Activated CD8-positive, alpha-beta memory T cell treated with anti-CD3 and anti-CD28 coated beads, Interleukin-2, amount 10 ng/mL, durations not matched to agents 7 days and 5 days (primary cell): ENCODE results near the gene VSTM2B. TPM values are rescaled to one million over a fixed set of nuclear protein-coding genes. Genes with fewer than 3 reads are reported as not detected.

Source experiments
- ATAC-seq: fragments of 150-1000 bp; cut with Tn5 transposase; one replicate; pipeline ENCODE4 v1.10.0; 2021; ENCODE audit warnings: moderate library complexity
- CTCF ChIA-PET: fragments of 350-600 bp; sonication (Branson Sonifier 250); formaldehyde crosslinking; loops from one replicate; lab custom pipeline; 2021; ENCODE audit warnings: antibody characterized with exemption; lab: Charles Lee
- DNase-seq: peaks from one replicate; pipeline ENCODE4 v3.0.0-alpha.2; 2020
- H3K27ac Mint-ChIP-seq: one replicate; pipeline ENCODE4 v1.8.0; 2021; ENCODE audit warnings: mild to moderate bottlenecking, mixed read lengths
- H3K27me3 Mint-ChIP-seq: one replicate; pipeline ENCODE4 v1.8.0; 2021; ENCODE audit warnings: mixed read lengths
- H3K36me3 Mint-ChIP-seq: one replicate; pipeline ENCODE4 v1.8.0; 2021; ENCODE audit warnings: mild to moderate bottlenecking, mixed read lengths
- H3K4me1 Mint-ChIP-seq: one replicate; pipeline ENCODE4 v1.8.0; 2021; ENCODE audit warnings: mixed read lengths
- H3K4me3 Mint-ChIP-seq: one replicate; pipeline ENCODE4 v1.8.0; 2021; ENCODE audit warnings: mild to moderate bottlenecking, moderate library complexity, mixed read lengths
- H3K9me3 Mint-ChIP-seq: one replicate; pipeline ENCODE4 v1.8.0; 2022; ENCODE audit warnings: low read depth, mixed read lengths
- total RNA-seq, 2 experiments: library from RNA; stranded (reverse); gene quantifications; one replicate each; pipeline ENCODE4 v1.2.3, GENCODE V29; 2021

VSTM2B gene
- total RNA-seq, 2 experiments from 2014 or later = not detected

DNA sequence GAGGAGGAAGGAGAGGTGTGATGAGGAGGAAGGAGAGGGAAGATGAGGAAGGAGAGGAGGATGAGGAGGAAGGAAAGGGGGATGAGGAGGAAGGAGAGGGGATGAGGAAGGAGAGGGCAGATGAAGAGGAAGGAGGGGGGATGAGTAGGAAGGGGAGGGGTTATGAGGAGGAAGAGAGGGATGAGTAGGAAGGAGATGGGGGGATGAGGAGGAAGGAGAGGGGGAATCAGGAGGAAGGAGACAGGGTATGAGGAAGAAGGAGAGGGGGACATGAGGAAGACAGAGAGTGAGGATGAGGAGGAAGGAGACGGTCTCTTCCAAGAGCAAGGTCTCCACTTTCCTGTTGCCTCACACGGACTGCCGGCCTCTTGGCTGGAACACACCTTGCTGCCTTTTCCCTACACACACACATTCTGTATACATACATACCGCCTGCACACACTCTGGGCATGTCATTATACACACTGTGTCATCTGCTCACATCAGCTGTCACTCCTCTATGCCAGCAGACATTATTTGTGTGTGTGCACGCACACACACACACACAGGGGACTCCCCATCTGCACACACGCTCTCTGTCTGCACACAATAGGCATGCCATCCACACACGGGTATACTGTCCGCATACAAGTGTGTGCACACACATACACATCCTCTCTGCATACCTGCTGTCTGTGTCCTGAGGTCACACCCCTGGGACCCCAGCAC is 11.1 kb upstream of the VSTM2B start:
- CTCF ChIA-PET = no interaction called here
- Mint-ChIP-seq H3K27ac (no peak overlapping the region), H3K4me3 (no peak overlapping the region), H3K36me3 (no peaks in the 10 kb centered on the region), H3K4me1 (no peaks in the 10 kb centered on the region), H3K9me3 (no peaks in the 10 kb centered on the region), H3K27me3 (no peaks in the 10 kb centered on the region)
- ATAC-seq (peak; percentile 30), DNase-seq (no peak)

DNA sequence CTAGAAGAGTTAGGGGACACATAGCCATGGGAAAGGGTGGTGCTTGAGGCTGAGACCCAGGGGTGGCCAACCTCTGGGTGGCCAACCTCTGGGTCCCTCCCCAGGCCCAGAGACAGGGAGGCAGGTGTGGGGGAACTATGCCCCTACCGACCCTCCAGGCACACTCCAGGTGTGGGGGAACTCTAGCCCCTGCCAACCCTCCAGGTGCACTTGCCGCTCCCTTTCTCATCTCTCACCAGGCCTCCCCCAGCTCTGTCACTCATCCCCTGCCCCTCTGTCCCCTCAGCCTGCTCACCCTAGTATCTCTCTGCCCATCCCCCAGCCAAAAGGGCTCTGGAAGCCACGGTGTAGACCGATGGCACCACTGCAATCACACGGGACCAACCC is 10.6 kb upstream of the VSTM2B start:
- H3K27me3 Mint-ChIP-seq = peaks cover 4% of the 10 kb centered on the region
- no peak overlapping the region for H3K27ac Mint-ChIP-seq
- no peaks in the 10 kb centered on the region for H3K4me1 Mint-ChIP-seq
- H3K9me3 Mint-ChIP-seq = no peaks in the 10 kb centered on the region
- ATAC-seq (no peak), DNase-seq (no peak)
- CTCF ChIA-PET = no interaction called here
- H3K4me3 Mint-ChIP-seq = no peak overlapping the region
- H3K36me3 Mint-ChIP-seq = no peaks in the 10 kb centered on the region

DNA sequence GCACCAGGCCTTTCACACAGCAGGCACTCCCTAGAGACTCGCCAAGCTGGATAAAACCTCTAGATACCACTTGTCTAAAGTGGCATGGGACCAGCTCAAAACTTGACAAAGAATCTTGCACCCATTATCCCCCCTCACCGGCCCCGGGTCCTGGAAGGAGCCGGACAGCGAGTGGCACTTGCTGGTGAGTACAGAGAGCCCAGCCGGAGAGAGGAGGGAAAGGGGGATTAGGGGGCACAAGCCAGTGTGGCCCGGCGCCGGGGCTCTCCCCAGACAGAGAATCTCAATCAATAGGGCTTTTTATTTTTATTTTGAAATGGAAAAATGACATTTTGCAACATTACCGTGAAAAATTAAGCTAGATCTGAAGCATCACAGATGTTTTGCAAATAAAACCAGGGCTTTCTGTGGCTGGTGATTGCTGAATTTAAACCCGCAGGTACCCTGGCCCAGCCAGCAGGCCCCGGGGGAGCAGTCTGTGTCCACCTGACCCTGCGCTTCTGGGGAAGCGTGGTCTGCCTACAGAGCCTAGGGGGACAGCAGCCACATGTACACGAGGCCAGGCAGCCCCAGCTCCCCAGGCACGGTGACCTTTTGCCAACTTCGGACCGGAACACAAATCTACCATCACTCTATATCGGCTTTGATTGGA is 10.0 kb upstream of the VSTM2B start:
- no peaks in the 10 kb centered on the region for H3K36me3 Mint-ChIP-seq
- H3K27ac Mint-ChIP-seq = no peak overlapping the region
- CTCF ChIA-PET = no interaction called here
- H3K9me3 Mint-ChIP-seq = no peaks in the 10 kb centered on the region
- ATAC-seq (no peak), DNase-seq (no peak)
- peaks cover 8% of the 10 kb centered on the region for H3K27me3 Mint-ChIP-seq
- H3K4me3 Mint-ChIP-seq = no peak overlapping the region
- no peaks in the 10 kb centered on the region for H3K4me1 Mint-ChIP-seq

DNA sequence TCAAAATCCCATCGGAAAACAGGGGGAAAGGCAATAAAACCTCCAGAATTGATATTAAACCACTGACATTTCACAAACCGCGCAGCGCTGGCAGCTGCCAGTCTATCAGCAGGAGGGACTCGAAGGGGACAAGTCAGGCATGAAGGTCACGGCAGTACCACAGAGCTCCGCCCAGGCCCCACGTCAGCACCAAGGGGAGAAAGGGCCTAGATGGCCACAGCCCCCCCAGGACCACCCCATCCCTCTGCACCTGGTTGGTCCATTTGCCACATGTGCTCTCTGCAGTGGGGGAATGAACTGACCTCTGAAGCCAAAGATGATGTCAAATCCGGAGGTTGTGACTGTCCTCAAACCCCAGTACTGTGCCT is 9.5 kb upstream of the VSTM2B start:
- CTCF ChIA-PET = no interaction called here
- H3K27me3 Mint-ChIP-seq = peaks cover 11% of the 10 kb centered on the region
- no peak overlapping the region for H3K27ac Mint-ChIP-seq
- ATAC-seq (no peak), DNase-seq (no peak)
- no peaks in the 10 kb centered on the region for H3K9me3 Mint-ChIP-seq
- H3K36me3 Mint-ChIP-seq = no peaks in the 10 kb centered on the region
- no peak overlapping the region for H3K4me3 Mint-ChIP-seq
- H3K4me1 Mint-ChIP-seq = no peaks in the 10 kb centered on the region

DNA sequence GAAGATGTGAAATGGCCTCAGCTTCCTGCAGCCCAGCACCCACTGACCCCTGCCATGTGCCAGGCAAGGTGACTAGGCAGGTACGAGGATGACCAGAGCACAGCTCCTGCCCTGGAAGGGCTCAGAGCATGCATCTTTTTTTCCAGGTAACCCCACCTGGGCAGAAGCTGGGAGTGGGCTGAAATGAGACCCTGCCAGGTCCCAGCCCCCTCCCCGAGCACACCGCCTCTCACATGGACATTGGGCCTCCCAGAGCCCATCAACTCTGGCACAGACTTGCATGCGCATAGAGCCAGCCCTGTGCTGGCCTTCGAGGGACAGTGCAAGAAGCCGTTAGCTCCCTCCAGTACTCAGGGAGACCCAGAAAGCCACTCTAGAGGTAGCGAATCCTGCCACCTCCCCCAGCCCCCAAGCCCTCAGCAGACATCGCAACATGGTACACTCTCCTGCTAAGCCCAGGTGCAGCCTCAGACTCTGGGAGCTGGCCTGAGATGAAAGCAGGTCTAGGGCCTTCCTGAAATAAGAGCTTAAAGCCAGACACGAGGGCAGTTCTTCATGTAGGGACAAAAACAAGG is 8.9 kb upstream of the VSTM2B start:
- Mint-ChIP-seq H3K4me1 (no peaks in the 10 kb centered on the region), H3K9me3 (no peaks in the 10 kb centered on the region), H3K27me3 (peaks cover 17% of the 10 kb centered on the region), H3K4me3 (no peak overlapping the region), H3K36me3 (no peaks in the 10 kb centered on the region), H3K27ac (no peak overlapping the region)
- ATAC-seq (no peak), DNase-seq (no peak)
- CTCF ChIA-PET = no interaction called here

DNA sequence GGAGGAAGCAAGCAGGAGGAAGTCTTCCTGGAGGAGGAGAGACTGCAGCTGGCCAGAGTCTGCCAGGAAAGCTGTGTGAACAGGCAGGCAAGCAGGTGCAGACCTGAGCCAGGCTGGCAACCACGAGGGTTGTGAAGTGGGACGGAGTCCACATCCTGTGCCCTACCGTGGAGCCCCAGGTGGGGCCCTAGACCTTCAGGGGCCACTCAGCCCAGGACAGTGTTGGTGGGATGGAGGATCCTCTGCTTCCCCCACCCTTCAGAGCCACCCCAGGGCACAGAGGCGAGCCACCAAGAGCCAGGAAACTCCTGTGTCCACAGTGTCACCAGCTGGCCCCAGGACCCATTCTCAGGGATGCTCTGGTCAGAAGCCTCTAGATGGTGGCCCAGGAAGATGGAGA is 8.4 kb upstream of the VSTM2B start:
- CTCF ChIA-PET = no interaction called here
- H3K27me3 Mint-ChIP-seq = peaks cover 17% of the 10 kb centered on the region
- no peak for ATAC-seq
- no peaks in the 10 kb centered on the region for H3K4me1 Mint-ChIP-seq
- no peak for DNase-seq
- no peak overlapping the region for H3K27ac Mint-ChIP-seq
- H3K36me3 Mint-ChIP-seq = no peaks in the 10 kb centered on the region
- H3K4me3 Mint-ChIP-seq = no peak overlapping the region
- H3K9me3 Mint-ChIP-seq = no peaks in the 10 kb centered on the region

DNA sequence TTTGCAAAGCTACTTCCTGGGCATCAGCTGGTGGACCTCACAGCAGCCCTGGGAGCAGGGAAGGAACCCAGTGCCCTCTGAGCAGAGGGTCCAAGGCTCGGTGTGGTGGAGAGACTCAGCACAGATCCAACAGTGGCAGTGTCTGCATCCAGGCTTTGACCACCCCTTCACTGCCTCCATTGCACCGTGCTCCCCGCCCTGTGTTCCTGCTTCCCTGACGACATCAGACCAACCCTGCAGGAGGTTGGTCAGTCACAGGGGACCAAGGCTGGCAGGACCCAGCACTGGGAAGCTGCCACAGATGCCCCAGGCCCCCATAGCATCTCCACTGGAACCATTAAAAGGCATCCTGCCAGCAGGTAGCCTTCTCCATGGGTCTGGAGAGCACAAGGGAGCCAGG is 7.8 kb upstream of the VSTM2B start:
- ATAC-seq = no peak
- H3K4me3 Mint-ChIP-seq = no peak overlapping the region
- no peaks in the 10 kb centered on the region for H3K4me1 Mint-ChIP-seq
- CTCF ChIA-PET = no interaction called here
- H3K27me3 Mint-ChIP-seq = peaks cover 20% of the 10 kb centered on the region
- no peaks in the 10 kb centered on the region for H3K36me3 Mint-ChIP-seq
- H3K9me3 Mint-ChIP-seq = no peaks in the 10 kb centered on the region
- H3K27ac Mint-ChIP-seq = no peak overlapping the region
- no peak for DNase-seq

DNA sequence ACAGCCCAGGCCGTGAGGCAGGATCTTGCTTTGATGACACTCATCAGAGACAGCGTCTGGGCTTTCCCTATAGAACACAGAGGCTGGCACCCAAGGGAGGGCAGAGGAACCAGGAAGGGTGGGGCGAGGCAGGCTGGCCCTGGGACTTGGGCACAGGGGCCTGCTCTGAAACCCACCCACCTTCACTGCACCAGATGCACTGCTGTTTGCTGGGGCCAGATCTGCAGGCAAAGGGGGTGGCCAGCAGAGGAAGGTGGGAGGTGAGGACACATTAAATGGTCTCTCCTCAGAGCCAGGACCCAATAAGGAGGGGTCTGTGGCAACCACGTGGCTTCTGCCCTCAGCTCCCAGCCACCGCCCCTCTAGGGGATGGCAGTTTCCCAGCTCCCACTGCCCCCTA is 6.6 kb upstream of the VSTM2B start:
- Mint-ChIP-seq H3K4me1 (no peaks in the 10 kb centered on the region), H3K27me3 (peaks cover 32% of the 10 kb centered on the region), H3K36me3 (no peaks in the 10 kb centered on the region), H3K9me3 (no peaks in the 10 kb centered on the region), H3K27ac (no peak overlapping the region), H3K4me3 (no peak overlapping the region)
- DNase-seq (no peak), ATAC-seq (no peak)
- CTCF ChIA-PET = no interaction called here

DNA sequence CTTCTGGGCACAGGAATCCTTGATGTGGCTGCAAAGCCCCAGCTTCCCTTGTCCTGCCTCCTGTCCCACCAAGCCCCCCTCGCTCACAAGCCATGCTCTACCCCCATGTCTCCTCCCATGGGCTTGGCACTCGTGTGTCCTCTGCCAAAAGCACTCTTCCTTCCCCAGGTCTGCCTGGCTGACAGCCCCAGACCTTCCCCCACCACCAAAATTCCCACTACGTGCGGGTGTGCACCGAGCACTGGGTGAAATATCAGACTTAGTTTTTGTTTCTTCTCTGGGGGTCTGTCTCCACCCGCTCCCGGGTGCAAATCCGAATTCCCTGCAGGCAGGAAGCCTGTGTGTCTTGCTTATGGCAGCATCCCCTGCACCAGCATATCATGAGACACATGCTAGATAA is 5.9 kb upstream of the VSTM2B start:
- Mint-ChIP-seq H3K4me1 (peaks cover under 1% of the 10 kb centered on the region), H3K9me3 (no peaks in the 10 kb centered on the region), H3K4me3 (no peak overlapping the region), H3K27ac (no peak overlapping the region), H3K36me3 (no peaks in the 10 kb centered on the region), H3K27me3 (peaks cover 40% of the 10 kb centered on the region)
- DNase-seq (no peak), ATAC-seq (no peak)
- CTCF ChIA-PET = no interaction called here

DNA sequence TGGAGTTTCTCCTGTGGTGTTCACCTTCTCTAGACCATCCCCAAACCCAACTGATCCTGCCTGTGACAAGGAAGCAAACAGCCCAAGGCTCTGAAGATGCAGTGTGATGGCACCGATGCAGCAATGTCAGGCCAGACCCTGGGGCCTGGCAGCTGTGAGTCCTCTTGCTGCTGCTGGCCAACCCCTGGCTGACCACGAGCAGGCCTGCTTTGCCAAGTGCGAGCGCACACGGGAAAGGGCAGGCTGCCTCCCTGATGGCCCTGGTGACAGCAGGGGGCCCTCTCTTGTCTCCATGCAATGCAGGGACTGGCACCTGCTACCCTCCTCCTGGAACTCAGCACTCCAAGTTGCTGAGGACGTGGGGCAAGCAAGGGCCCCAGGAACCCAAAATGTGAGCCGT is 5.4 kb upstream of the VSTM2B start:
- H3K4me3 Mint-ChIP-seq = no peak overlapping the region
- H3K27ac Mint-ChIP-seq = no peak overlapping the region
- no peaks in the 10 kb centered on the region for H3K9me3 Mint-ChIP-seq
- peaks cover 1% of the 10 kb centered on the region for H3K4me1 Mint-ChIP-seq
- ATAC-seq (no peak), DNase-seq (no peak)
- peaks cover 42% of the 10 kb centered on the region for H3K27me3 Mint-ChIP-seq
- CTCF ChIA-PET = no interaction called here
- H3K36me3 Mint-ChIP-seq = no peaks in the 10 kb centered on the region

DNA sequence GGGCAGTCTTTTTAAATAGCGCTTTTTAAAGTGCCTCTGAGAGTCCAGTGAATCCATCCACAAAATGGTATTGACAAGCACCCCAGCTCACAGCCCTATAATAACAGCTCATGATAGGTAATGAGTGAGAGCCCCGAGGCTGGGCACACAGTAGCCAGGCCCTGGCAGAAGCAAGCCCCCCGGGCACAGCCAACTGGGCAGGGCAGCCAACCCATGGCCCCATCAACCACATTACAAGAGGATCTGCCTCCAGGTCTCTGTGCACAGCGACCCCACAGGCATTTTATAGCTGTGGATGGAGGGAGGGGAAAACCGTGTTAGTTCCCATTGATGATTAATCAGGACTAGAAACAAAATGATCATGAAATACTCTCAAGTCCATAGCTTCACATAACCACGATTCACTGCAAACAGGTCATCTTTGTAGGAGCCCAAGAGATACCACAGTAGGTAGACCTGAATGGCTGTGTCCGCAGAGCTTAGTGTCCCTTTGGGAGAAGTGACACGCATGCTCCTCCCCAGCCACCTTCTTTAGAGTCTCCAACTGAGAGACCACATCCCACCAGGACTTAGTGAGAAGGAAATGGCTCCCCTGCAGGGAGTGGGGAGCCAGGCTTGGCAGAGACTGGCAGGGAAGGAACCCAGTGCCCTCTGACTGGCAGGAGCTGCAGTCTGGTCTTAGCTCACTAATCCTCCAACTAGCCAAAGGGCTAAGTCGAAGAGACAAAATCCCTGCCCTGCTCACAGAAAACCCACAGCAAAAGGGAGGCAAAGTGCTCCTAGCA is 4.3 kb upstream of the VSTM2B start:
- no peak for ATAC-seq
- CTCF ChIA-PET = interaction anchor here (1.2 kb wide), 1 partner anchor 42 kb away, joined by 3 read pairs; no protein-coding TSS in a partner anchor
- Mint-ChIP-seq H3K27ac (no peak overlapping the region), H3K4me1 (peaks cover 4% of the 10 kb centered on the region), H3K27me3 (peaks cover 46% of the 10 kb centered on the region), H3K4me3 (no peak overlapping the region), H3K9me3 (no peaks in the 10 kb centered on the region), H3K36me3 (no peaks in the 10 kb centered on the region)
- DNase-seq = no peak

DNA sequence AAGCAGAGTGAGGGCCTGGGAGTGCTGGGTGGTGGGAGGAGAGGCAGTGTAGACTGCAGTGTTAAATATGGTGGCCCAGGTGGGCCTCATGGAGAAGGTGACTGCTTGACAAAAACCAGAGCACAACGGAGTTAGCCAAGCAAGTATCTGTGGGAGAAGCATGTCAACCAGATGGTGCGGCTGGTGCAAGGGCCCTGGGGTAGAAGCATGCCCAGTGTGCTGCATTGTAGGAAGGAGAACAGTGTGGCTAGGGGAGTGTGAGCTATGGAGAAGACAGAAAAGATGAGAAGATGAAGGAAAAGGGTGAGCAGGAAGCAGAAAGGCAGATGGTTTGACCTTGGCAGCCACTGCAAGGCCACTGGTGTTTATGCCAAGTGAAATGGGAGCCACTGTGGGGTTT is 2.2 kb upstream of the VSTM2B start:
- H3K9me3 Mint-ChIP-seq = no peaks in the 10 kb centered on the region
- peaks cover 1% of the 10 kb centered on the region for H3K36me3 Mint-ChIP-seq
- peaks cover 20% of the 10 kb centered on the region for H3K4me1 Mint-ChIP-seq
- ATAC-seq (no peak), DNase-seq (no peak)
- H3K27me3 Mint-ChIP-seq = peaks cover 63% of the 10 kb centered on the region
- CTCF ChIA-PET = no interaction called here
- H3K4me3 Mint-ChIP-seq = no peak overlapping the region
- no peak overlapping the region for H3K27ac Mint-ChIP-seq

DNA sequence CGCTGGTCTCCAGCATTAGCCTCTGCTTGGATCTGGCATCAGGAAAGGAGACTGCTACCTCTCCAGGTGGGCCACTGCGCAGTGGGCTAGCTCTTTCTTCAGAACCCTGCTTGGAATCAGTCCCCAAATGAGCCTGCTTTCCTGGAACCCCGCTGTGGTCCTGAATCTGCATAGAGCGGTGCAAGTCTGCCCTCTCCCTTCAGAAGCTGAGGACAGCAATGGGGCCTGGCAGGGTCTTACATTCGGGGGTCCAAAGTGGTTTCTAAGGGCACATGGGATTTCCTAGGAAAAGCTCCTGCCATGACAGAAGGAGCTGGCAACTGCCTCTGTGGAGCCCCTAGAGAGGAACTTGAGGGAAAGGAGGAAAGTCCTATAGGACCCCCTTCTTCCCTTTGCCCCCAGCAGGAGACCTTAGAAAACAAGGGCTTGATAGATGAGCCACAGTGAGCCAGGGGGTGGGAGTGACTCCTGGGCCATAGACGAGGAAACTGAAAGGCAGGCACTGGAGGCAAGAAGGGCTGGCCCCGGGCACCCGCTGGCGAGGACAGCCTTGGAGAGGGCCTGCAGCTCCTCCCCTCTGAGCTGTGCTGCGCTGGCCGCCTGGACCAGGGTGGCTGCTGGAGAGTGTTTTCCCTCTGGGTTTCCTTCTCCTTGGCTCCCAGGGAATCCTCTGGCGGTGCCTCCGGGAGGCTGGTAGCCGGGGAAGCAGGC is 1.4 kb upstream of the VSTM2B start:
- ATAC-seq = no peak
- no peak overlapping the region for H3K27ac Mint-ChIP-seq
- H3K9me3 Mint-ChIP-seq = no peaks in the 10 kb centered on the region
- H3K4me3 Mint-ChIP-seq = no peak overlapping the region
- H3K4me1 Mint-ChIP-seq = peaks cover 24% of the 10 kb centered on the region
- DNase-seq = no peak
- peaks cover 71% of the 10 kb centered on the region for H3K27me3 Mint-ChIP-seq
- CTCF ChIA-PET = no interaction called here
- peaks cover 1% of the 10 kb centered on the region for H3K36me3 Mint-ChIP-seq
